ENCODE measurements around the gene PTPRD.

GRCh38 chr9:9337129-9337528 is 1275.7 kb downstream of the PTPRD start:
- TF ChIP-seq POLR2AphosphoS5 (IDR thresholded peaks at IDR 0.05), result no peak
- TF ChIP-seq CTCF (IDR thresholded peaks at IDR 0.05), result no peak
